ENCODE data around the gene ABCC6. TPM values are rescaled to one million over a fixed set of nuclear protein-coding genes. Genes with fewer than 3 reads are reported as not detected.

ABCC6 gene
- polyA plus RNA-seq, 1 donor from 2014 or later, result not detected

DNA sequence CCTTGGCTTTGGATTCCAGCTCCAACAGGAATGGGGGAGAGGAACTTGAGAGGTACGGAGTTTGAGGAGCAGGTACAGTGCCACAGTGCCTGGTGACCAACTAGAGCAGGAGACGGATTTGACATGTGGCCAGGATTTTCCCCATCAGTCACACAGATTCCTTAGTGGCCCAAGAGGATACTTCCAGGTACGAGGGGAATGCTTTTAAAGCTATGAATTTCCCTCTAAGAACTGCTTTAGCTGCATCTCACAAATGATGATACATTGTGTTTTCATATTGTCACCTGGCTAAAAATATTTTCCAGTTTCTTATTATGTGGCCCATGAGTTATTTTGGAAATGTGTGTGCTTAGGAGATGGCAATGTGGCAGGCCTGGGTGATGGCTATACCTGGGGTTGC is 98.3 kb downstream of the ABCC6 start:
- no peaks in the 10 kb centered on the region for H3K27me3 ChIP-seq (ENCODE audit: insufficient read depth, low read depth, low read length)
- no peaks in the 10 kb centered on the region for H3K36me3 ChIP-seq (ENCODE audit: insufficient read depth, low read length)

DNA sequence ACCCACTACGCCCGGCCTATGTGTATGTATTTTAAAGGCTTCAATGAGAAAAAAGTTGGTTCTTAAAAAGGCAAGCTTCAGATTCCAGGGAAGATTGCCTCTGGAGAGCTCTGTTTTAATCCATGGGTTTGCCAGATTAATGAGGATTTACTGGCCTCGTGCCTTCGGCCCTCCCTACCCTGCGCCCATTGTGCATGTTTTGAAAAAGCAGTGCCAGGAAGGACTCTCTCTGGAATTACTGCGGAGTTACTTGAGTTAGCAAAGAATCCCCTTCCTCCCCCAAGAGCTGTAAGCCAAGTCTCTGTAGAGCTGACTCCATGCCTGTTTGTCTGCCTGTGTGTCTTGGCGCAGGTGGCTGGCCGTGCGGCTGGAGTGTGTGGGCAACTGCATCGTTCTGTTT is 98.9 kb downstream of the ABCC6 start:
- Histone ChIP-seq H3K4me2 (ENCODE audit: low read length) (no peak overlapping the region), H3K36me3 (ENCODE audit: insufficient read depth, low read length) (no peaks in the 10 kb centered on the region), H3K27ac (ENCODE audit: low read length) (no peak overlapping the region), H3K79me2 (replicated peaks; ENCODE audit: insufficient read depth, low read length) (no peaks in the 10 kb centered on the region), H3K9me2 (ENCODE audit: insufficient read depth, low read length) (no peaks in the 10 kb centered on the region), H3F3A (ENCODE audit: insufficient read depth, low read length, poor library complexity, severe bottlenecking) (no peaks in the 10 kb centered on the region), H3K9ac (ENCODE audit: low read length) (no peak overlapping the region), H3K4me3 (ENCODE audit: low read length) (no peak overlapping the region), H2AFZ (ENCODE audit: low read depth, low read length) (no peak overlapping the region), H4K20me1 (ENCODE audit: insufficient read depth) (no peaks in the 10 kb centered on the region), H3K27me3 (ENCODE audit: insufficient read depth, low read depth, low read length) (no peaks in the 10 kb centered on the region), H3K9me3 (ENCODE audit: low read length) (peaks cover 4% of the 10 kb centered on the region)
- TF ChIP-seq, protein P1, sequence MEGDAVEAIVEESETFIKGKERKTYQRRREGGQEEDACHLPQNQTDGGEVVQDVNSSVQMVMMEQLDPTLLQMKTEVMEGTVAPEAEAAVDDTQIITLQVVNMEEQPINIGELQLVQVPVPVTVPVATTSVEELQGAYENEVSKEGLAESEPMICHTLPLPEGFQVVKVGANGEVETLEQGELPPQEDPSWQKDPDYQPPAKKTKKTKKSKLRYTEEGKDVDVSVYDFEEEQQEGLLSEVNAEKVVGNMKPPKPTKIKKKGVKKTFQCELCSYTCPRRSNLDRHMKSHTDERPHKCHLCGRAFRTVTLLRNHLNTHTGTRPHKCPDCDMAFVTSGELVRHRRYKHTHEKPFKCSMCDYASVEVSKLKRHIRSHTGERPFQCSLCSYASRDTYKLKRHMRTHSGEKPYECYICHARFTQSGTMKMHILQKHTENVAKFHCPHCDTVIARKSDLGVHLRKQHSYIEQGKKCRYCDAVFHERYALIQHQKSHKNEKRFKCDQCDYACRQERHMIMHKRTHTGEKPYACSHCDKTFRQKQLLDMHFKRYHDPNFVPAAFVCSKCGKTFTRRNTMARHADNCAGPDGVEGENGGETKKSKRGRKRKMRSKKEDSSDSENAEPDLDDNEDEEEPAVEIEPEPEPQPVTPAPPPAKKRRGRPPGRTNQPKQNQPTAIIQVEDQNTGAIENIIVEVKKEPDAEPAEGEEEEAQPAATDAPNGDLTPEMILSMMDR (IDR thresholded peaks at IDR 0.05; ENCODE audit: poor library complexity, severe bottlenecking), result no peak
- TF ChIP-seq, protein P2, sequence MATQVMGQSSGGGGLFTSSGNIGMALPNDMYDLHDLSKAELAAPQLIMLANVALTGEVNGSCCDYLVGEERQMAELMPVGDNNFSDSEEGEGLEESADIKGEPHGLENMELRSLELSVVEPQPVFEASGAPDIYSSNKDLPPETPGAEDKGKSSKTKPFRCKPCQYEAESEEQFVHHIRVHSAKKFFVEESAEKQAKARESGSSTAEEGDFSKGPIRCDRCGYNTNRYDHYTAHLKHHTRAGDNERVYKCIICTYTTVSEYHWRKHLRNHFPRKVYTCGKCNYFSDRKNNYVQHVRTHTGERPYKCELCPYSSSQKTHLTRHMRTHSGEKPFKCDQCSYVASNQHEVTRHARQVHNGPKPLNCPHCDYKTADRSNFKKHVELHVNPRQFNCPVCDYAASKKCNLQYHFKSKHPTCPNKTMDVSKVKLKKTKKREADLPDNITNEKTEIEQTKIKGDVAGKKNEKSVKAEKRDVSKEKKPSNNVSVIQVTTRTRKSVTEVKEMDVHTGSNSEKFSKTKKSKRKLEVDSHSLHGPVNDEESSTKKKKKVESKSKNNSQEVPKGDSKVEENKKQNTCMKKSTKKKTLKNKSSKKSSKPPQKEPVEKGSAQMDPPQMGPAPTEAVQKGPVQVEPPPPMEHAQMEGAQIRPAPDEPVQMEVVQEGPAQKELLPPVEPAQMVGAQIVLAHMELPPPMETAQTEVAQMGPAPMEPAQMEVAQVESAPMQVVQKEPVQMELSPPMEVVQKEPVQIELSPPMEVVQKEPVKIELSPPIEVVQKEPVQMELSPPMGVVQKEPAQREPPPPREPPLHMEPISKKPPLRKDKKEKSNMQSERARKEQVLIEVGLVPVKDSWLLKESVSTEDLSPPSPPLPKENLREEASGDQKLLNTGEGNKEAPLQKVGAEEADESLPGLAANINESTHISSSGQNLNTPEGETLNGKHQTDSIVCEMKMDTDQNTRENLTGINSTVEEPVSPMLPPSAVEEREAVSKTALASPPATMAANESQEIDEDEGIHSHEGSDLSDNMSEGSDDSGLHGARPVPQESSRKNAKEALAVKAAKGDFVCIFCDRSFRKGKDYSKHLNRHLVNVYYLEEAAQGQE (IDR thresholded peaks at IDR 0.05; ENCODE audit: borderline replicate concordance), result no peak
- TF ChIP-seq MXI1 (conservative IDR thresholded peaks at IDR 0.05; ENCODE audit: poor library complexity, severe bottlenecking), result no peak
- TF ChIP-seq POLR2AphosphoS5 (IDR thresholded peaks at IDR 0.05), result no peak
- TF ChIP-seq TAF1 (IDR thresholded peaks at IDR 0.05; ENCODE audit: low read depth), result no peak
- TF ChIP-seq EP300 (conservative IDR thresholded peaks at IDR 0.05; ENCODE audit: poor library complexity, severe bottlenecking), result no peak
- no peak for TF ChIP-seq EZH2 (IDR thresholded peaks at IDR 0.05; ENCODE audit: borderline replicate concordance, insufficient read depth, low read length, poor library complexity, severe bottlenecking)
- TF ChIP-seq RAD21 (conservative IDR thresholded peaks at IDR 0.05), result no peak
- TF ChIP-seq SMC3 (conservative IDR thresholded peaks at IDR 0.05; ENCODE audit: poor library complexity), result no peak

More for the DNA sequence above, 98.3 kb downstream of the ABCC6 start:
- Histone ChIP-seq H2AFZ (ENCODE audit: low read depth, low read length) (no peak overlapping the region), H3K9ac (ENCODE audit: low read length) (no peak overlapping the region), H3K4me3 (ENCODE audit: low read length) (no peak overlapping the region), H3K4me2 (ENCODE audit: low read length) (no peak overlapping the region), H3K9me2 (ENCODE audit: insufficient read depth, low read length) (no peaks in the 10 kb centered on the region), H3F3A (ENCODE audit: insufficient read depth, low read length, poor library complexity, severe bottlenecking) (no peaks in the 10 kb centered on the region), H4K20me1 (ENCODE audit: insufficient read depth) (no peaks in the 10 kb centered on the region), H3K9me3 (ENCODE audit: low read length) (peaks cover 4% of the 10 kb centered on the region), H3K79me2 (replicated peaks; ENCODE audit: insufficient read depth, low read length) (no peaks in the 10 kb centered on the region), H3K27ac (ENCODE audit: low read length) (no peak overlapping the region)
- TF ChIP-seq SMC3 (conservative IDR thresholded peaks at IDR 0.05; ENCODE audit: poor library complexity), result no peak
- no peak for TF ChIP-seq POLR2AphosphoS5 (IDR thresholded peaks at IDR 0.05)
- TF ChIP-seq MXI1 (conservative IDR thresholded peaks at IDR 0.05; ENCODE audit: poor library complexity, severe bottlenecking), result no peak
- no peak for TF ChIP-seq RAD21 (conservative IDR thresholded peaks at IDR 0.05)
- TF ChIP-seq, protein P2 (IDR thresholded peaks at IDR 0.05; ENCODE audit: borderline replicate concordance), result no peak
- no peak for TF ChIP-seq TAF1 (IDR thresholded peaks at IDR 0.05; ENCODE audit: low read depth)
- TF ChIP-seq EZH2 (IDR thresholded peaks at IDR 0.05; ENCODE audit: borderline replicate concordance, insufficient read depth, low read length, poor library complexity, severe bottlenecking), result no peak
- TF ChIP-seq, protein P1 (IDR thresholded peaks at IDR 0.05; ENCODE audit: poor library complexity, severe bottlenecking), result no peak
- TF ChIP-seq EP300 (conservative IDR thresholded peaks at IDR 0.05; ENCODE audit: poor library complexity, severe bottlenecking), result no peak

Measured in neural cell (in vitro differentiated cells).